Thyroid gland (tissue), 4 donors: ENCODE data around the gene SYMPK. TPM values are rescaled to one million over a fixed set of nuclear protein-coding genes. Genes with fewer than 3 reads are reported as not detected.

ENCODE experiments used
- DNase-seq, 2 donors: peaks; one replicate each; pipeline ENCODE4 v3.0.0-alpha.2; 2019
- H3K27ac ChIP-seq, 3 donors: fragments of 200-600 bp; sonication (generic); 1 replicate in 2 of 3; 2 replicates in 1 of 3; pipeline ENCODE4 v1.5.1; 2016 to 2019; ENCODE audit warnings: mild to moderate bottlenecking in 1 of 3, moderate library complexity in 1 of 3
- H3K27me3 ChIP-seq: fragments of 200-600 bp; sonication (generic); one replicate; pipeline ENCODE4 v1.5.1; 2019
- H3K36me3 ChIP-seq, 2 donors: fragments of 200-600 bp; sonication (generic); one replicate each; pipeline ENCODE4 v1.5.1; 2016 to 2019
- H3K4me1 ChIP-seq, 2 donors: fragments of 200-600 bp; sonication (generic); one replicate each; pipeline ENCODE4 v1.5.1; 2017 to 2019
- H3K4me3 ChIP-seq, 3 donors: fragments of 200-600 bp; sonication (generic); replicated peaks in 1 of 3; 1 replicate in 2 of 3; 2 replicates in 1 of 3; pipeline ENCODE4 v1.5.1; 2016; ENCODE audit warnings: mild to moderate bottlenecking in 1 of 3
- H3K9me3 ChIP-seq: fragments of 200-600 bp; sonication (generic); one replicate; pipeline ENCODE4 v1.5.1; 2017
- CTCF ChIP-seq, 6 experiments: fragments of 200-600 bp in 3 of 6; fragments of 450-650 bp in 3 of 6; sonication (generic) in 3 of 6; IDR thresholded peaks; one replicate each; pipeline ENCODE4 v1.5.1; 2016 to 2019; ENCODE audit warnings: antibody characterized with exemption in 6 of 6, mild to moderate bottlenecking in 2 of 6, inconsistent platforms in 1 of 6, moderate library complexity in 1 of 6
- POLR2A ChIP-seq, 2 donors: fragments of 450-650 bp; IDR thresholded peaks; one replicate each; pipeline ENCODE4 v1.6.1; 2017; ENCODE audit warnings: antibody characterized with exemption in 2 of 2, mild to moderate bottlenecking in 2 of 2, moderate library complexity in 1 of 2
- WGBS, 2 donors: methylation state at CpG; one replicate each; pipeline ENCODE4 v1.1.5; 2017; 5-methylcytosine and 5-hydroxymethylcytosine counted together
- intact Hi-C: fragments of 100-400 bp; cut with DNase I; formaldehyde crosslinking; loops from one replicate; pipeline ENCODE4 v1.15.1; 2023
- total RNA-seq, 4 donors: library from RNA; depleted of rRNA; stranded (reverse); fragments of >200 nt; gene quantifications; one replicate each; pipeline ENCODE4 v1.2.3, GENCODE V29; 2016

Gene SYMPK
- total RNA-seq, 4 donors from 2014 or later, result 32.4 to 56.8 (median 38.7) TPM

DNA sequence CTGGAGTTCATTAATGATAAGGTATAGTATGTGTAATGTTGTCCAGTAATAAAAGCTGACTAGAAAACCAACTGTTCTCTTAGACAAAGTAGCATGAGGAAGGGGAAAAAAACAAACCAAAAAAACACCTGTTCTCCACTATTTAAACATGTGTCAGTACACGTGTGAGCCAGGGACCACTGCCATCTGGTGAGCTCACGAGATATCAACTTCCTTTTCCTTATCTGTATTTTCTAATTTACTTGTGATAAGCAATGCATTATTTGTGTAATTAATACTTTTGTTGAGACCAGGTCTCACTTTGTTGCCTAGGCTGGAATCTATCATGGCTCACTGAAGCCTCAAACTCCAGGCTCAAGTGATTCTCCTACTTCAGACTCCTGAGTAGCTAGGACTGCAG, 89.6 kb downstream of the SYMPK start:
- intact Hi-C loops, result no loop called here
- H3K27me3 ChIP-seq, result no peaks in the 10 kb centered on the region
- no peaks in the 10 kb centered on the region for H3K9me3 ChIP-seq
- H3K4me1 ChIP-seq, result peaks cover 0 to 6% of the 10 kb centered on the region in 2 donors
- H3K4me3 ChIP-seq, result no peak overlapping the region
- WGBS, 2 donors, result 62 to 70% methylated on average over 2 of the region's 2 CpGs
- TF ChIP-seq CTCF (IDR thresholded peaks at IDR 0.05) (no peak), POLR2A (IDR thresholded peaks at IDR 0.05) (no peak)
- peaks cover 15 to 19% of the 10 kb centered on the region in 2 donors for H3K36me3 ChIP-seq
- no peak overlapping the region for H3K27ac ChIP-seq
- DNase-seq, result no peak

GRCh38 chr19:45772912-45773311, 90.0 kb downstream of the SYMPK start:
- no peaks in the 10 kb centered on the region for H3K27me3 ChIP-seq
- H3K4me3 ChIP-seq, result no peak overlapping the region
- TF ChIP-seq CTCF (IDR thresholded peaks at IDR 0.05) (no peak), POLR2A (IDR thresholded peaks at IDR 0.05) (no peak)
- peaks cover 0 to 6% of the 10 kb centered on the region in 2 donors for H3K4me1 ChIP-seq
- no peak for DNase-seq
- 83 to 89% methylated on average over 1 to 2 of the region's 3 CpGs for WGBS, 2 donors
- intact Hi-C loops, result no loop called here
- no peaks in the 10 kb centered on the region for H3K9me3 ChIP-seq
- H3K36me3 ChIP-seq, result peaks cover 15 to 19% of the 10 kb centered on the region in 2 donors
- H3K27ac ChIP-seq, result no peak overlapping the region

DNA sequence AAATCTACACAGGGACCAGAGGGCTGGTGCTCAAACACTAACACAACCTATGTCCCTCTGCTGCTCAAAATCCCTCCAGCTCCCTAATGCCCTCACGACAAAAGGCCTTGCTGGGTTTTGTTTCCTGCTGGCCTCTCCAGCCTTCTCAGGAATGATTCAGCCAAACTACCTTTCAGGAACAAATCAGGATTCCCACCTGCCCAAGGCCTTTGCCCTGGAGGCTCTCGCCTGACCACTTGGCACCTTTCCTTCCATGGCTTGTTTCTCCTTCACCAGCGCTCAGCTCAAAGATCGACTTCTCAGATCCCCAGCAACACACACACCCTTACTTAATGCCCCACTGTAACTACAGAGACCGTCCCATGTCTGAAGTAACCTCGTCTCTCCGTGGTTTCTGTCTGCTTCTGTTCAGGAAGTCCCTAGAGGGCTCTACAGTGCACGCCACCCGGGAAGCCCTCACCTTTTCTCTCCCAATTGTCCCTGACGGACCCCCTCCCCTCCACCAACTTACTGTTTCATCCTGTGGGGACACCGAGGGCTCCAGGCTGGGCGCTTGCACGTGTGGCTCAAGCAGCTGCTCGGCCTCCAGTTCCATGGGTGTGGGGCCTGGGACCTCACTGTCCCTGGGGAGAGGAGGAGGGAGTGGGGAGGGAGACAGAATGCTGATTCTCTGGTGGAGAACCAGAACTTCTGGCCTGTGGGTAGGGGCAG, 90.7 kb downstream of the SYMPK start:
- Histone ChIP-seq H3K36me3 (peaks cover 11 to 15% of the 10 kb centered on the region in 2 donors), H3K4me3 (no peak overlapping the region), H3K4me1 (peaks cover 0 to 6% of the 10 kb centered on the region in 2 donors), H3K27me3 (no peaks in the 10 kb centered on the region), H3K9me3 (no peaks in the 10 kb centered on the region), H3K27ac (no peak overlapping the region)
- TF ChIP-seq CTCF (IDR thresholded peaks at IDR 0.05) (no peak), POLR2A (IDR thresholded peaks at IDR 0.05) (no peak)
- intact Hi-C loops, result no loop called here
- no peak for DNase-seq
- 80 to 83% methylated on average over 14 of the region's 14 CpGs for WGBS, 2 donors

- intact Hi-C loops, result no loop called here
- Histone ChIP-seq H3K4me3 (no peak overlapping the region), H3K4me1 (peaks cover 8 to 14% of the 10 kb centered on the region in 2 donors), H3K36me3 (peaks cover 2 to 7% of the 10 kb centered on the region in 2 donors), H3K27ac (peak overlapping the region in 2 of 3 donors; percentile 64 to 91), H3K27me3 (no peaks in the 10 kb centered on the region), H3K9me3 (no peaks in the 10 kb centered on the region)
- DNase-seq, result peak in 1 of 2 donors; percentile 27
- WGBS, 2 donors, result 79 to 81% methylated on average over 21 to 31 of the region's 46 CpGs
- TF ChIP-seq POLR2A (IDR thresholded peaks at IDR 0.05), result no peak
- no peak for TF ChIP-seq CTCF (IDR thresholded peaks at IDR 0.05)
Observed at GRCh38 chr19:45771311-45771933, 91.5 kb downstream of the SYMPK start.
